Measurements from ENCODE around the gene CYTH2.

Gene CYTH2

GRCh38 chr19:48520134-48520533 lies 51.0 kb downstream of the CYTH2 start:
- Histone ChIP-seq H3K79me2 (ENCODE audit: insufficient read depth, low read length) (no peaks in the 10 kb centered on the region), H2AFZ (ENCODE audit: low read length) (no peak overlapping the region), H3F3A (ENCODE audit: low read depth) (no peaks in the 10 kb centered on the region), H3K4me3 (ENCODE audit: low read length, poor library complexity, severe bottlenecking) (no peak overlapping the region), H3K9me2 (replicated peaks; ENCODE audit: low read depth, low read length) (no peaks in the 10 kb centered on the region), H4K20me1 (ENCODE audit: insufficient read depth, low read length, poor library complexity, severe bottlenecking) (no peaks in the 10 kb centered on the region), H3K4me2 (ENCODE audit: low read depth, low read length, poor library complexity, severe bottlenecking) (no peak overlapping the region), H3K4me1 (ENCODE audit: insufficient read depth, low read length, poor library complexity, severe bottlenecking) (no peaks in the 10 kb centered on the region), H3K9me3 (ENCODE audit: insufficient read depth, low read depth, low read length) (no peaks in the 10 kb centered on the region), H3K9ac (ENCODE audit: low read depth, low read length, poor library complexity, severe bottlenecking) (no peak overlapping the region), H3K27me3 (ENCODE audit: insufficient read depth, low read length, poor library complexity, severe bottlenecking) (no peaks in the 10 kb centered on the region), H3K36me3 (ENCODE audit: insufficient read depth, low read length) (no peaks in the 10 kb centered on the region)
- no peak for TF ChIP-seq CTCF (conservative IDR thresholded peaks at IDR 0.05; ENCODE audit: low read length)
- no peak for TF ChIP-seq EZH2phosphoT487 (IDR thresholded peaks at IDR 0.05; ENCODE audit: borderline replicate concordance)

- Histone ChIP-seq H3K36me3 (ENCODE audit: insufficient read depth, low read length) (no peaks in the 10 kb centered on the region), H3F3A (ENCODE audit: low read depth) (no peaks in the 10 kb centered on the region), H3K4me2 (ENCODE audit: low read depth, low read length, poor library complexity, severe bottlenecking) (no peak overlapping the region), H3K79me2 (ENCODE audit: insufficient read depth, low read length) (no peaks in the 10 kb centered on the region), H3K9me3 (ENCODE audit: insufficient read depth, low read depth, low read length) (no peaks in the 10 kb centered on the region), H3K4me3 (ENCODE audit: low read length, poor library complexity, severe bottlenecking) (no peak overlapping the region), H3K4me1 (ENCODE audit: insufficient read depth, low read length, poor library complexity, severe bottlenecking) (no peaks in the 10 kb centered on the region), H3K9me2 (replicated peaks; ENCODE audit: low read depth, low read length) (no peaks in the 10 kb centered on the region), H2AFZ (ENCODE audit: low read length) (no peak overlapping the region), H3K9ac (ENCODE audit: low read depth, low read length, poor library complexity, severe bottlenecking) (no peak overlapping the region), H3K27me3 (ENCODE audit: insufficient read depth, low read length, poor library complexity, severe bottlenecking) (no peaks in the 10 kb centered on the region), H4K20me1 (ENCODE audit: insufficient read depth, low read length, poor library complexity, severe bottlenecking) (no peaks in the 10 kb centered on the region)
- TF ChIP-seq CTCF (conservative IDR thresholded peaks at IDR 0.05; ENCODE audit: low read length) (no peak), EZH2phosphoT487 (IDR thresholded peaks at IDR 0.05; ENCODE audit: borderline replicate concordance) (no peak)
These were observed 55.1 kb downstream of the CYTH2 start for GRCh38 chr19:48524221-48524620.

GRCh38 chr19:48524732-48525131 lies 55.6 kb downstream of the CYTH2 start:
- no peaks in the 10 kb centered on the region for H3K36me3 ChIP-seq (ENCODE audit: insufficient read depth, low read length)
- TF ChIP-seq CTCF (conservative IDR thresholded peaks at IDR 0.05; ENCODE audit: low read length) (no peak), EZH2phosphoT487 (IDR thresholded peaks at IDR 0.05; ENCODE audit: borderline replicate concordance) (no peak)
- H3K9ac ChIP-seq (ENCODE audit: low read depth, low read length, poor library complexity, severe bottlenecking): no peak overlapping the region
- no peaks in the 10 kb centered on the region for H3K9me3 ChIP-seq (ENCODE audit: insufficient read depth, low read depth, low read length)
- H3K4me1 ChIP-seq (ENCODE audit: insufficient read depth, low read length, poor library complexity, severe bottlenecking): no peaks in the 10 kb centered on the region
- no peaks in the 10 kb centered on the region for H3K27me3 ChIP-seq (ENCODE audit: insufficient read depth, low read length, poor library complexity, severe bottlenecking)
- no peaks in the 10 kb centered on the region for H3K79me2 ChIP-seq (ENCODE audit: insufficient read depth, low read length)
- H3K4me2 ChIP-seq (ENCODE audit: low read depth, low read length, poor library complexity, severe bottlenecking): no peak overlapping the region
- no peak overlapping the region for H3K4me3 ChIP-seq (ENCODE audit: low read length, poor library complexity, severe bottlenecking)
- H3K9me2 ChIP-seq (replicated peaks; ENCODE audit: low read depth, low read length): no peaks in the 10 kb centered on the region
- H2AFZ ChIP-seq (ENCODE audit: low read length): no peak overlapping the region
- no peaks in the 10 kb centered on the region for H3F3A ChIP-seq (ENCODE audit: low read depth)
- no peaks in the 10 kb centered on the region for H4K20me1 ChIP-seq (ENCODE audit: insufficient read depth, low read length, poor library complexity, severe bottlenecking)

All from Loucy (cell line).